Measurements from ENCODE around the gene GCAT.

GRCh38 chr22:37801946-37802309 lies 5.8 kb upstream of the GCAT start:
- TF ChIP-seq, protein P1, sequence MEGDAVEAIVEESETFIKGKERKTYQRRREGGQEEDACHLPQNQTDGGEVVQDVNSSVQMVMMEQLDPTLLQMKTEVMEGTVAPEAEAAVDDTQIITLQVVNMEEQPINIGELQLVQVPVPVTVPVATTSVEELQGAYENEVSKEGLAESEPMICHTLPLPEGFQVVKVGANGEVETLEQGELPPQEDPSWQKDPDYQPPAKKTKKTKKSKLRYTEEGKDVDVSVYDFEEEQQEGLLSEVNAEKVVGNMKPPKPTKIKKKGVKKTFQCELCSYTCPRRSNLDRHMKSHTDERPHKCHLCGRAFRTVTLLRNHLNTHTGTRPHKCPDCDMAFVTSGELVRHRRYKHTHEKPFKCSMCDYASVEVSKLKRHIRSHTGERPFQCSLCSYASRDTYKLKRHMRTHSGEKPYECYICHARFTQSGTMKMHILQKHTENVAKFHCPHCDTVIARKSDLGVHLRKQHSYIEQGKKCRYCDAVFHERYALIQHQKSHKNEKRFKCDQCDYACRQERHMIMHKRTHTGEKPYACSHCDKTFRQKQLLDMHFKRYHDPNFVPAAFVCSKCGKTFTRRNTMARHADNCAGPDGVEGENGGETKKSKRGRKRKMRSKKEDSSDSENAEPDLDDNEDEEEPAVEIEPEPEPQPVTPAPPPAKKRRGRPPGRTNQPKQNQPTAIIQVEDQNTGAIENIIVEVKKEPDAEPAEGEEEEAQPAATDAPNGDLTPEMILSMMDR (IDR thresholded peaks at IDR 0.05 in 2 of 3, conservative IDR thresholded peaks at IDR 0.05 in 1 of 3; ENCODE audit: control insufficient read depth in 2 of 3, extremely low read depth in 1 of 3, insufficient read depth in 1 of 3, low read depth in 3 of 3, low read length in 3 of 3), result no peak
- TF ChIP-seq TCF7 (IDR thresholded peaks at IDR 0.05; ENCODE audit: borderline replicate concordance), result no peak
- no peak for TF ChIP-seq CUX1 (IDR thresholded peaks at IDR 0.05; ENCODE audit: insufficient replicate concordance, low read depth, low read length)

Measured in GM12878 (cell line).